Uterus (tissue), 4 donors: ENCODE results near the gene CRK. TPM values are rescaled to one million over a fixed set of nuclear protein-coding genes. Genes with fewer than 3 reads are reported as not detected.
A peak's percentile ranks its signal among the peaks of the same experiment; 100 is the strongest.

ENCODE experiments used
- DNase-seq, 2 donors: peaks; one replicate each; pipeline ENCODE4 v3.0.0-alpha.2; 2019 to 2020
- H3K27ac ChIP-seq, 2 donors: fragments of 200-600 bp; sonication (generic); 1 replicate in 1 of 2; 2 replicates in 1 of 2; pipeline ENCODE4 v1.5.1; 2016 to 2018
- H3K27me3 ChIP-seq, 2 donors: fragments of 200-600 bp; sonication (generic); one replicate each; pipeline ENCODE4 v1.5.1; 2018 to 2019; ENCODE audit warnings: control low read depth in 1 of 2
- H3K36me3 ChIP-seq, 2 donors: fragments of 200-600 bp; sonication (generic); one replicate each; pipeline ENCODE4 v1.5.1; 2019; ENCODE audit warnings: control low read depth in 1 of 2
- H3K4me1 ChIP-seq, 2 donors: fragments of 200-600 bp; sonication (generic); one replicate each; pipeline ENCODE4 v1.5.1; 2018 to 2019; ENCODE audit warnings: control low read depth in 1 of 2
- H3K4me3 ChIP-seq, 2 donors: fragments of 200-600 bp; sonication (generic); 1 replicate in 1 of 2; 2 replicates in 1 of 2; pipeline ENCODE4 v1.5.1; 2018 to 2019; ENCODE audit warnings: mild to moderate bottlenecking in 1 of 2
- H3K9me3 ChIP-seq, 2 donors: fragments of 200-600 bp; sonication (generic); one replicate each; pipeline ENCODE4 v1.5.1; 2019; ENCODE audit warnings: control low read depth in 1 of 2
- CTCF ChIP-seq, 4 experiments: fragments of 200-600 bp in 2 of 4; fragments of 450-650 bp in 2 of 4; sonication (generic) in 2 of 4; IDR thresholded peaks; one replicate each; pipeline ENCODE4 v1.5.1; 2016 to 2019; ENCODE audit warnings: antibody characterized with exemption in 4 of 4, mild to moderate bottlenecking in 2 of 4, moderate library complexity in 1 of 4
- POLR2A ChIP-seq, 2 donors: fragments of 450-650 bp; IDR thresholded peaks; one replicate each; pipeline ENCODE4 v1.6.1; 2016; ENCODE audit warnings: antibody characterized with exemption in 2 of 2, mild to moderate bottlenecking in 1 of 2, moderate library complexity in 1 of 2
- intact Hi-C: fragments of 100-400 bp; cut with DNase I; formaldehyde crosslinking; loops from one replicate; pipeline ENCODE4 v1.15.1; 2023; ENCODE audit warnings: low total_unique reads
- total RNA-seq, 4 donors: library from RNA; depleted of rRNA in 3 of 4; stranded (reverse); fragments of >200 nt in 3 of 4; gene quantifications; one replicate each; pipeline versions ENCODE4 v1.1.0 to v1.2.4, GENCODE V29; 2014 to 2023
- donor health status: DM: yes; HTN: yes; CAD: no.

The CRK gene
- total RNA-seq, 4 donors from 2014 or later: 34.6 to 118 (median 57.3) TPM

DNA sequence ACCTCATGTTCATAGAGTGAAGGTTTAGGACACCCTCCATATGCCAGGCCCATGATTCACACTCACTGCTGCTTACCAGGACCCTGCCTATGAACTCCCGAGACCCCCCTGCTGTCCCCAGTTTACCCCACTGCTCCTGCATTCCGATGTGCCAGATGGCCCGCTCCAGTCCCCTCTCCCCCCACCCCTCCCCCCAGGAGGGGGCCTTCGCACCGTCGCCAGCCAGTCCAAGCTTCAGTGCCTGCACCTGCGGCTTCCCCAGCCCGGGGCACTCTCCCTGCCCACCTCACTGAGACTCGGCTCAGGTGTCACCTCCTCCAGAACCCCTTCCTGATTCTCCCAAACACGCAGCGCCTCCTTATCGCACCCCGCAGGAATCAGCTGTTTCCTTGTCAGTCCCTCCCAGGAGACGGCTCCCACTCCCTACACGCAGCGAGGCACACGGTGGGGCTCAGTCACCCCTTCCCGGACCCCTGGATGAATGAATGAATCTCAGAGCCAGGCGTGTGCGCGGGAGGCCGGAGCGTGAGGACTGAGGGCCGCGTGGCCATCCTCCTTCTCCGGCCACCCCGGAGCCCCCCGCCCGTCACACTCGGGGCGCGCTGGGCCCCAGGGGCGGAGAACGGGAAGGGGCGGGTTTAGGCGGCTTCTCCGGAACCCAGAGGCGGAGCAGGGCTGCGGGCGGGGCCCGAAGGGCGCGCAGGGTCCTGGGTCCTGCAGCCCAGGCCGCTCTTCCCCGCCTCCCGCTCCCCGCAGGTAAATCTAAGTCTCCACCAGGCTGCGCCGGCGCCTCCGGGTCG lies 34.8 kb upstream of the CRK start:
- Histone ChIP-seq H3K4me1 (peaks cover 0 to 41% of the 10 kb centered on the region in 2 donors), H3K27me3 (no peaks in the 10 kb centered on the region), H3K4me3 (peak overlapping the region; percentile 52 to 66), H3K36me3 (no peaks in the 10 kb centered on the region), H3K9me3 (no peaks in the 10 kb centered on the region), H3K27ac (peak overlapping the region; percentile 88 to 98)
- intact Hi-C loops: no loop called here
- no peak for TF ChIP-seq CTCF (IDR thresholded peaks at IDR 0.05)
- peak; percentile 26 to 39 for TF ChIP-seq POLR2A (IDR thresholded peaks at IDR 0.05)
- DNase-seq: peak; percentile 60 to 71

- intact Hi-C loops: no loop called here
- TF ChIP-seq CTCF (IDR thresholded peaks at IDR 0.05) (no peak), POLR2A (IDR thresholded peaks at IDR 0.05) (no peak)
- peaks cover 0 to 42% of the 10 kb centered on the region in 2 donors for H3K4me1 ChIP-seq
Observed at GRCh38 chr17:1488826-1489270, 32.8 kb upstream of the CRK start.

DNA sequence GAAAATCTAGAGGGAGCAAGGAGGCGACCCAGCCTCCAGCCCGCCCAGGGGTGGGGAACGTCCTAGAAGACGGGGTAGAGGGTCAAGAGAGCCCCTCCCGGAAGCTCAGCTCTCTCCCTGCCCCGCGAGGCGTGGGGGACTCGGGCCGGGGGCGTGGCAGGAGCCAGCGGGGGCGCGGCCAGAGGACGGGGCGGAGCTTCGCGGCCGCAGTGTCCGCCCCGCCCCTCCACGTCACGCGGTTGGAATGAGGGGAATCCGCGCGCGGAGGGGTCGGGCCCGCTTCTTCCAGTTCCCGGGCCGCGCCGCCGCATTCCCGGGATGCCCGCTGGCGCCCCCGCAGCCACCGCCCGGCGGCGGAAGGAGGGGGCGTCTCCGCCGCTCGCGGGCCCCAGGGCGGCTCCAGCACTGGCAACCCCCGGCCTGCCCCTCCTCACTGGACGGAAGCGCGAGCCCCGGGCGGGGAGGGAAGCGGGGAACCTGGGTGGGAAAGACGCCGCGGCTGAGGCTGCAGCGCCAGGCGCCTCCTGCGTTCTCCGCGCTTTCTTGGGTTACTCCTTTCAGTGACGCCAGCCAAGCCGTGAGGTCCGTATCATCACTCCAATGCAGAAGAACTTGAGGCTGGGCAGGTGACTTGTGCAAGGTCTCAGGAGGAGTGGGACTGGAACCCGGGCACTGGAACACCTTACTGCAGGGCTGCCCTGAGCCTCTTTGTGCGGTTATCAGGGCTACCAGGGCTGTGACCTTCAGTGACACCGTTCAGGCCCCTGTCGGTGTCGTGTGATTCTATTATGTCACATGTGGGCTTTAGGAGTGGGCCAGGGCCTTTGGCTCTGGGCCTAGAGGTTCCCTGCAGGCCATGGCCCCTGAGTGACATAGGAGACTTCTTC lies 32.1 kb upstream of the CRK start:
- peak in 3 of 4 experiments; percentile 17 to 26 (median 18) for TF ChIP-seq CTCF (IDR thresholded peaks at IDR 0.05)
- TF ChIP-seq POLR2A (IDR thresholded peaks at IDR 0.05): peak; percentile 70 to 84
- Histone ChIP-seq H3K4me1 (peaks cover 0 to 39% of the 10 kb centered on the region in 2 donors), H3K27ac (peak overlapping the region; percentile 98 to 99), H3K4me3 (peak overlapping the region; percentile 47 to 67), H3K27me3 (no peaks in the 10 kb centered on the region), H3K36me3 (no peaks in the 10 kb centered on the region), H3K9me3 (no peaks in the 10 kb centered on the region)
- intact Hi-C loops: no loop called here
- DNase-seq: peak; percentile 87 to 93

More at GRCh38 chr17:1488826-1489270, 32.8 kb upstream of the CRK start:
- Histone ChIP-seq H3K9me3 (no peaks in the 10 kb centered on the region), H3K27ac (peak overlapping the region; percentile 98 to 99), H3K27me3 (no peaks in the 10 kb centered on the region), H3K4me3 (peak overlapping the region; percentile 47 to 67), H3K36me3 (no peaks in the 10 kb centered on the region)
- DNase-seq: no peak

DNA sequence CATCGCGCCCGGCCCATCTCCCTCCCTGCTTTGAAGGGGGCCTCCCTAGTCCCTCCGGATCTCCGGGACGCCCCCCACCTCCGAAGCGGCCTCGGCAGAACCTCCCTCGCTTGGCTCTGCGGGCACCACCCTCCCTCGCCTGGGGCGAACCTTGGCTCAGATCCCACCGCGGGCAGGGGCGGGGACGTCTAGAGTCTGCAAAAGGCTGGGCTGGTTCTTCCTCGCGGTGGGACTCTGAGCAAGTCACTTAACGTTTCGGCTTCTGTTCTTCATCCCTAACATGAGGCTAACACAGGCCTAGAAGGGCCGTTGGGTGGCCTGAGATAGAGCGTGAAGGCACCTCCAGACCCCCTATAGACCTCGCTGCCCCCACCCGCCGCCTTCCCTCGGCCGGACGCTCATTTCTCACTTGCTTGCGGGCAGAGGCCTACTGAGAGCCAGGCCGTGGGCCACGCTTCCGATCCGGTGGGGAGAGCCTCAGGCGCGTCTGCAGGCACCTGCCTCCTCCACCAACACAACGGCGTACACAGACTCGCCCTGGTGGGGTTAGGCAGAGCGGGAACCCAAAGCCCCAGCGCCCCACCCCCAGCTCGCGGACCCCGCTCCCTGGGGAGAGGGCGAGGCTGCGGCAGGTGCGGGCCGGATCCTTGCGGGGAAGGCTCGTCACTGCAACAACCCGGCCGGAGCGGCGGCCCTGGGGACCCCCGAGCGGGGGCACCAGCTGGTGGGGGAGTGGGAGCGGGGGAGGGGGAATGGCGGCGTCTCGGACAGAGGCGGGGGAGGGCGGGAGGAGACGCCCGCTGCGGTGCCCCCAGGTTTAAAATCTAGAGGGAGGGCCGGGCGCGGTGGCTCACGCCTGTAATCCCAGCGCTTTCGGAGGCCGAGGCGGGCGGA lies 31.0 kb upstream of the CRK start:
- Histone ChIP-seq H3K27me3 (no peaks in the 10 kb centered on the region), H3K9me3 (no peaks in the 10 kb centered on the region), H3K4me3 (peak overlapping the region; percentile 47 to 67), H3K36me3 (no peaks in the 10 kb centered on the region), H3K4me1 (peaks cover 0 to 36% of the 10 kb centered on the region in 2 donors), H3K27ac (peak overlapping the region; percentile 98 to 99)
- peak; percentile 82 to 85 for DNase-seq
- no peak for TF ChIP-seq CTCF (IDR thresholded peaks at IDR 0.05)
- peak in 1 of 2 donors; percentile 38 for TF ChIP-seq POLR2A (IDR thresholded peaks at IDR 0.05)
- intact Hi-C loops: no loop called here
